Stimulated activated CD8-positive, alpha-beta memory T cell treated with anti-CD3 and anti-CD28 coated beads, Interleukin-7, amount 100 ng/mL, for 1 hour (primary cell): Measurements from ENCODE around the gene BICDL1.
"Not testable (repeated sequence)": the region's sequence is repeated elsewhere in the genome, so short reads cannot be mapped to it uniquely, and the experiment has no call there.

Source experiments
- DNase-seq, 2 donors: peaks; one replicate each; pipeline ENCODE4 v3.0.0-alpha.2; 2020; ENCODE audit warnings: low read depth in 2 of 2

BICDL1 gene

GRCh38 chr12:119988472-119989360 lies at the start of gene BICDL1:
Gene BICDL1, plus strand, starts transcription at chr12:119989236. Its CDS starts 633 bp downstream, at chr12:119989869.
- DNase-seq, result peak; percentile 89 to 90

GRCh38 chr12:119940897-119941296 lies 48.1 kb upstream of the BICDL1 start:
- no peak for DNase-seq

DNA sequence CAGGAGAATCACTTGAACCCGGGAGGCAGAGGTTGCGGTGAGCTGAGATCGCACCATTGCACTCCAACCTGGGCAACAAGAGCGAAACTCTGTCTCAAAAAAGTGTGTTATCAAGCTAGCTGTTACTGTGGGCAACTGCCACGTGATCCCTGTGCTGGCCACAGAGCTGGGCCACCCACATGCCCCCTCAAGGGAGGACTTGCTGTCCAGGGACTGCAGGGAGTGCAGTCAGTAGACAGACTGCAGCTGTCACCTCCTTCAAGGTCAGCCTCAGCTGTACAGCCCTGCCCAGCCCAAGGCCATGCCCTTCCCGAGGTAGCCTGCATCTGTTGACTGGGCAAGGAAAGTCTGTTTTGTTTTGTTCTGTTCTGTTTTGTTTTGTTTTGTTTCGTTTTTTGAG lies 46.6 kb upstream of the BICDL1 start:
- no peak for DNase-seq

GRCh38 chr12:119946213-119946612 lies 42.8 kb upstream of the BICDL1 start:
- no peak for DNase-seq

- no peak for DNase-seq
Observed at GRCh38 chr12:119949145-119949544, 39.9 kb upstream of the BICDL1 start.

DNA sequence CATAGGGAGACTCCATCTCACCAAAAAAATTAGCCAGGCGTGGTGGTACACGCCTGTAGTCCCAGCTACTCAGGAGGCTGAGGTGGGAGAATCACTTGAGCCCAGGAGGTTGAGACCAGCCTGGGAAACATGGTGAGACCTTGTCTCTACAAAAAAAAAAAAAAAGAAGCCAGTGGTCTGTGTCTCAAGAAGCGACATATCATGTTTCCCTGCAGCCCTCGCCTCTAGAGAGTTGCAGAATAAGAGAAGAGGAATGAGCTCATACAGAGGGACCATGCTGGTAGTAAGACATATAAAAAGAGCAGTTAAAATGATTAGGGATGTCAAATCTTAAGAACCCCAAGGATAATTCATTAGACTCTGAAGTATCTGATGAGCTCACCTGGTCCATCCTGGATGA lies 39.4 kb upstream of the BICDL1 start:
- no peak for DNase-seq

GRCh38 chr12:119956047-119956446 lies 33.0 kb upstream of the BICDL1 start:
- no peak for DNase-seq

DNA sequence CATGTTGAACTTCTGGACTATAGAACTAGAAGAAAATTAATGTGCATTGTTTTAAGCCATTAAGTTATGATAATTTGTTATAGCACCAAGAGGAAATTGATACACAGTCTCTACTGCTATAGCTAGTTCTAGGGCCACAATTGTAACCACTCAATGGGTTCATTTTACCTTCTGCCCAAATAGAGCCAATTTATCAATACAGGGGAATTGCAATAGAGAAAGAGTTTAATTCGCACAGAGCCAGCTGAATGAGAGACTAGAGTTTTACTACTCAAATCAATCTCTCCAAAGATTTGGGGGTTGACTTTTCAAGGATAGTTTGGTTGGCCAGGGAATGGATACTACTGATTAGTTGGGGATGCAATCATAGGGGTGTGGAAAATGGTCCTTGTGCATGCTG lies 31.9 kb upstream of the BICDL1 start:
- no peak for DNase-seq

DNA sequence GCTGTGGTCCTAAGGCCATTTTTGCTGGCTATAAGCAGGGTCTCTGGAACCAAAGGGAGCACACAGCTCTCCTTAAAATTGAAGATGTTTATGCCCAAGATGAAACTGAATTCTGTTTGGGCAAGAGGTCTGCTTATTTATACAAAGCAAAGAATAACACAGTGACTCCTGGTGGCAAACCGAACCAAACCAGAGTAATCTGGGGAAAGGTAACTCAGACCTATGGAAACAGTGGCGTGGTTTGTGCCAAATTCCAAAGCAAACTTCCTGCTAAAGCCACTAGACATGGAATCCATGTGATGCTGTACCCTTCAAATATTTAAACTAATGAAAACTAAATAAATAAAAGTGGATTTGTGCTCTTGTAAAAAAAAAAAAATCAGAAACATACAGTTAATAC lies 29.6 kb upstream of the BICDL1 start:
- no peak for DNase-seq

GRCh38 chr12:119964123-119964522 lies 24.9 kb upstream of the BICDL1 start:
- no peak for DNase-seq

GRCh38 chr12:119964929-119965328 lies 24.1 kb upstream of the BICDL1 start:
- no peak for DNase-seq

GRCh38 chr12:119980242-119980641 lies 8.8 kb upstream of the BICDL1 start:
- DNase-seq, result no peak

DNA sequence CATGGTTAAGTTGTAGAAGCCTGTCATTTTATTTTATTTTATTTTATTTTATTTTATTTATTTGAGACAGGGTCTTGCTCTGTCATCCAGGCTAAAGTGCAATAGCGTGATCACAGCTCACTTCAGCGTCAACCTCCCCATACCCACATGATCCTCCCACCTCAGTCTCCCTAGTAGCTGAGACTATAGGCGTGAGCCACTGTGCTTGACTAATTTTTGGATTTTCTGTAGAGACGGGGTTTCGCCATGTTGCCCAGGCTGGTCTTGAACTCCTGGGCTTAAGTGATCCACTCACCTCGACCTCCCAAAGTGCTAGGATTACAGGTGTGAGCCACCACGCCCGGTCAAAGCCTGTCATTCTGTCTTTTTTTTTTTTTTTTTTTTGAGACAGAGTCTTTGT lies 8.3 kb upstream of the BICDL1 start:
- not testable (repeated sequence) for DNase-seq

- DNase-seq, result peak in 1 of 2 donors; percentile 5
Observed at GRCh38 chr12:119989361-119989730, 310 bp downstream of the BICDL1 start.

GRCh38 chr12:119989731-119990381 lies 820 bp downstream of the BICDL1 start:
- DNase-seq, result peak; percentile 41 to 53

DNA sequence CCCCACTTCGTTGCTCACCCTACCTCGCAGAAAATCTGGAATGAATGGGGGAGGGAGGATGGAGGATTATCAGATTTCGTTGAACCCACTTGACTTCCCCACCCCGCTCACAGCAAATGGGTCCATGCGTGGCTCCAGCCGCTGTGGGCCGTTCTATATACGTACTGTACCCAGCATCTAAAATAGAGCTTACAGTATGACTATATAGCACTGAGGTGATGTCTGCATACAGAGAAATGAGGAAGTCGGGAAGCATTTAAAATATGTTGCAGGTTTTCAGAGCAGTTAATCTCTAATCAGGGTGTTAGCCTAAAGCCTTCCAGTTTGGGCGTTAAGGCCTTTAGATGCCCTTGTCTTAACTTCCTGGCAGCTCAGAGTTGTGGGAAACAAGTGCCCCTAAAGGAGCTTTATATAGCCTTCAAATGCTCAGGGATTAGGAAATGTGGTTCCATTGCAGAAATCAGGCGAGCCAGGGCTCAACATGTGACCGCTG lies 1.4 kb downstream of the BICDL1 start:
- DNase-seq, result no peak

DNA sequence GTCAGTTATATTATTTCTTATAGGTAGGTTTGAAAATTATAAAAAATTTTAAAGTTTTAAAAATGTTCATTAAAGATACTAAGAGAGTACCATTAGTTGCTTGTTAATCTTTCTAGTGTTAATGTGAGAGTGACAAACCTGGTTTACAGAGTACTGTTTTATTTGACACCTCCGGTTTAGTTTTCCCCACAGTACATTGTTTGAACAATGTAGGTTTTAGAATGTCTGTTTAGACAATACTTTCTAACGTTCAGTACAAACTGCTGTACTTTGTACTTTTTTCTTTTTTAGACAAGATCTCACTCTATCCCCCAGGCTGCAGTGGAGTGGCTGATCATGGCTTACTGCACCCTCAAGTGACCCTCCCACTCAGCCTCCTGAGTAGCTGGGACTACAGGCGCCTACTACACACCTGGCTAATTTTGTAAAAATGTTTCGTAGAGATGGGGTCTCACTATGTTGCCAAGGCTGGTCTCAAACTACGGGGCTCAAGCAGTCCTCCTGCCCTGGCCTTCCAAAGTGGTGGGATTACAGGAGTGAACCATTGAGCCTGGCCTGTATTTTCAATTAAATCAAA lies 3.2 kb downstream of the BICDL1 start:
- DNase-seq, result no peak

- no peak for DNase-seq
Observed at GRCh38 chr12:119994892-119995658, 6.0 kb downstream of the BICDL1 start.

- DNase-seq, result no peak
Observed at GRCh38 chr12:119996417-119996816, 7.4 kb downstream of the BICDL1 start.

GRCh38 chr12:119998471-119999245 lies 9.6 kb downstream of the BICDL1 start:
- no peak for DNase-seq

GRCh38 chr12:120000556-120000955 lies 11.5 kb downstream of the BICDL1 start:
- no peak for DNase-seq
